GM18861 (cell line): ENCODE data around the gene TEAD3.
"Not testable (repeated sequence)": the region's sequence is repeated elsewhere in the genome, so short reads cannot be mapped to it uniquely, and the experiment has no call there.

Source experiments
- ATAC-seq: cut with Tn5 transposase; IDR thresholded peaks from one replicate; pipeline ENCODE4 v1.9.1; 2021; ENCODE audit not compliant: unreplicated experiment

Gene TEAD3

GRCh38 chr6:35496841-35497570, at the start of gene TEAD3:
TSS of gene TEAD3 (minus strand) at chr6:35497079.
- ATAC-seq: no peak

DNA sequence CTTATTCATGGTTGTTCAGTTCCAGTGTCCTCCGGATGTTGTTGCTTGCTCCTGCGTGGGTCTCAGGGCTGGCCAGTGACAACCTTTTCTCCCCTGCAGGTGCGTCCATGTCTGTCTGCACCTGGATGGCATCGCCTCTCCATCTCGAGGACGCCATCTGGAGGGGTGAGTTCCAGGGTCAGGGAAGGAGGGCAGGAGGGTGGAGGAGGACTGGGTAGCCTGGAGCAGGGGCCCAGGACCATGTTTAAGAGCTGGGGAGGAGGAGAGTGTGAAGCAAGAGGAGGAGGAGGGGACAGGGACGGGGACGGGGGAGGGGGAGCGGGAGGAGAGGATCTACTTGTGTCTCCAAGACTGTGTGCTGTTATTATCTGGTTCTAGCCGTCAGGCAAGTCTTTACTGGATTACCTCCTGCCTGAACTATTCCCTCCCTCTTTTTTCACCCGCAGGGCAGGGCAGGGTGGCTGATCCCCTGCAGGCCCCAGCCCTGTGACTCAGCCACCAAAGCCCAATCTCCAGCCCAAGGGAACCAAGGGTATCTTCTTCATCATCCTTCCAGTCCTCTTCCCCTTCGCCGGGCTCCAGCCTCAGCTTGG, 48.0 kb upstream of the TEAD3 start:
- ATAC-seq: no peak

DNA sequence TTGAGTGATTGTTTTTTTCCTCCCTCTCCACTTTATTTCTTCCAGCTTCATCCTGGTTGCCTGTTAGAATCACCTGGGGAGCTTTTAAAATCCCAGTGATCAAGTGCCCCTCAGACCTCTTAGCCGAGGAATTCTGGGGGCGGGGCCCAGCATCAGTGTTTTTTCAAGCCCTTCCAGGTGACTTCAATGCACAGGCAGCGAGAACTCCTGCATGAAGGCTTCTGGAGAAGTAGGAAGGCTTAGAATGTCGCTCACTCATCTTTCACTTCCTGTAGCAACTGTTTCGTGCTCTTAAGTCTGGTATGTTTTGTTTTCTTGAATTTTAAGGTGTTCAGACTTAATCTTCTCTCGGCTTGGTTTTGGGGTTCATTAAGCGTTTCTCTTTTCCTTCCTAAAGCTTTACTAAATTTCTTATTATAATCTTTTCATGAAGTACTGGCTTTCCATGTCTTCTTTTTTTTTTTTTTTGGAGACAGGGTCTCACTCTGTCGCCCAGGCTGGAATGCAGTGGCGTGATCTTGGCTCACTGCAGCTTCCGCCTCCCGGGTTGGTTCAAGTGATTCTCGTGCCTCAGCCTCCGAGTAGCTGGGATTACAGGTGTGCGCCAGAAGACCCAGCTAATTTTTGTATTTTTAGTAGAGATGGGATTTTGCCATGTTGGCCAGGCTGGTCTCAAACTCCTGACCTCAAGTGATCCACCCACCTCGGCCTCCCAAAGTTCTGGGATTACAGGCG, 46.7 kb upstream of the TEAD3 start:
- ATAC-seq: no peak

GRCh38 chr6:35541836-35542235, 45.0 kb upstream of the TEAD3 start:
- ATAC-seq: no peak

- ATAC-seq: no peak
Measured at GRCh38 chr6:35539223-35539622, 42.3 kb upstream of the TEAD3 start.

DNA sequence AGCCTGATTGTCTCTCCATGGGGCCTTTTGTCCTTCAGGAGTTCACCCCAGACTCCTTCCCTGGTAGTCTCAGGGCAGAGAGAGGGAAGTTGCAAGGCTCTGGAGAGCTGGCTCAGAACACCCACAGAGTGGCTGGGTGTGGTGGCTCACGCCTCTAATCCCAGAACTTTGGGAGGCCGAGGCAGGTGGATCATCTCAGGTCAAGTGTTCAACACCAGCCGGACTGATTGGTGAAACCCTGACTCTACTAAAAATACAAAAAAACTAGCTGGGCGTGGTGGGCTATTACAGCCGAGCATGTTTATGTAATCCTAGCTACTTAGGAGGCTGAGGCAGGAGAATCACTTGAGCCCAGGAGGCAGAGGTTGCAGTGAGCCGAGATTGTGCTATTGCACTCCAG, 39.0 kb upstream of the TEAD3 start:
- not testable (repeated sequence) for ATAC-seq

DNA sequence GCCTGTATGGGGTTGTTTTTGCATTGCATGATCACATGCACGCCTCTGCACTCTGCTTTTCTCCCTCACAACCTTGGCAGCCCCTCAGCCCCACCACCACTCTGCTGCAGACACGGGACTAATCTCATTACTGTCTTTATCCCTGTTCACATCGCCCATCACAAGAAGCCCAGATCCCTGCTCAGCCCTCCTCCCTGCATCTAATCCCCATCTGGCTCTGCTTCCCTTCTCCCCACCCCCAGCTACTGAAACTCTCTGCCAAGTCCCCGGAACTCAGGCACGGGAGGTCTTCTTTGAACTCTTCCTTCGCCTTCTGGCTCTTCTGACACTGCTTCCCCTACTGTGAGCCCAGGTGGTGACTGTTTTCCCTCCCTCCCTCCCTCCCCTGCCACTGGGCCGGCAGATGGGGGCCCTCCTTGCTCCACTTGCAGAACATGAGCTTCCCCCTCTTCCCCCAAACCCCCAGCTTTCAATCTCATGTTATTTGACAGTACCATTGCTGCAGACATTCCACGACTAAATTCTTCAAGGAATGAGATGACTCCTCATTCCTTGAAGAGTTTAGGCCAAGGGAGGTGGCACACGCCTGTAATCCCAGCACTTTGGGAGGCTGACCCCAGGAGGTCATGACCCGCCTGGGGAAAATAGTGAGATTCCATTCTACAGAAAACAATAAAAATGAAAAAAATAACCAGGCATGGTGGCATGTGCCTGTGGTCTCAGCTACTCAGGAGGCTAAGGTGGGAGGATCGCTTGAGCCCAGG, 37.7 kb upstream of the TEAD3 start:
- ATAC-seq: no peak

GRCh38 chr6:35533981-35534380, 37.1 kb upstream of the TEAD3 start:
- ATAC-seq: no peak

- no peak for ATAC-seq
Measured at GRCh38 chr6:35532126-35532525, 35.2 kb upstream of the TEAD3 start.

DNA sequence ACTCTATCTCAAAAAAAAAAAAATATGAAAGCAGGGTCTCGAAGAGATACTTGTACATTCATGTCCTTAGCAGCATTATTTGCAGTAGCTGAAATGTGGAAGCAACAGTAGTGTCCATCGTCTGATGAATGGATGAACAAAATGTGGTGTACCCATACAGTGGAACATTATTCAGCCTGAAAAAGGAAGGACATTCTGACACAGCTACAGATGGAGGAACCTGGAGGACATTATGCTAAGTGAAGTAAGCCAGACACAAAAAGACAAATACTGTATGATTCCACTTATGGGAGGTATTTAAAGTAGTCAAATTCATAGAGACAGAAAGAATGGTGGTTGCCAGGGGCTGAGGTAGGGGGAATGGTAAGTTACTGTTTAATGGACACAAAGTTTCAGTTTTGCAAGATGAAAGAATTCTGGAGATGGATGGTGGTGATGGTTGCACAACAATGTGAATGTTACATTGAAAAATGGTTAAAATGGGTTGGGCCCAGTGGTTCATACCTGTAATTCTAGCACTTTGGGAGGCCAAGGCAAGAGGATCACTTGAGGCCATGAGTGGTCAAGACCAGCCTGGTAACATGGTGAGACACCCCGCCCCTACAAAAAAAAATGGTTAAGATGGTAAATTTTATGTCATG, 27.6 kb upstream of the TEAD3 start:
- no peak for ATAC-seq

DNA sequence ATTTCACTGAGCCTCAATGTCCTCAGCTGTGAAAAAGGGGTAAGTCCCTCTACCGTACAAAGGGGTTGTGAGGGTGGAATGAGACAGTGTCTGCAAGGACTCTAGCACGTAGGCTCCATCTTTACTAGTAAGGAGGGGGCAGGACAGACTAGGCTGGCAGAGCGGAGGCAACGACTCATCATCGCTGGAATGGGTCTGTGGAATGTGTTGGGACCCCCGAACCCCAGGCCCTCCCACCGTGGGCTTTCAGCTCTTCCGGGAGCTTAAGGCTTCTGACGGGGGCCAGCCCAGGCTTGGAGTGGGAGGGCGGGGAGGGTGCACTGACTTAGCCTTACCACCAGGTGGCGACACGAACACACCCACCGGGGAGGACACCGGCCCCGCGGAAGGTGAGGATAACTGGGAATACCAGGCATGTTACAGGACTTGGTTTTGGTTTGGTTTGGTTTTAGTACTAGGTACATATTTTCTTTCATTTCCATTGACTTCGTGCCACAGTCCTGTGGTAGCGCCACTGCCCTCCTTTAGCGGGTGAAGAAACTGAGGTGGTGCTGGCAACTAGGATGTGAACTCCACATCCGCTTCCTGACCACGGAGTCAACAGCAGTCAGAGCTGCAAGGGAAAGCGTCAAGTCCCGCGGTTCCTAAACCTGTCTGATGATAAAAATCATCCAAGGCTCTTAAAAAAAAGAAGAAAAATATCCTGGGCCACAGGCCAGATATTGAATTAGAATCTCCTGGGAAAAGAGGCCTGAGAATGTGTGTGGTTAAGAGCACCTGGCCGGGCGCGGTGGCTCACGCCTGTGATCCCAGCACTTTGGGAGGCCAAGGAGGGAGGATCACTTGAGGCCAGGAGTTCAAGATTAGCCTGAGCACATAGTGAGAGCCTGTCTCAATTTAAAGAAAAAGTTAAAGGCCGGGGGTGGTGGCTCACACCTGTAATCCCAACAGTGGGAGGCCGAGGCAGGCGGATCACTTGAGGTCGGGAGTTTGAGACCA, 26.1 kb upstream of the TEAD3 start:
- ATAC-seq: no peak

- ATAC-seq: no peak
Measured at GRCh38 chr6:35522151-35522550, 25.3 kb upstream of the TEAD3 start.

DNA sequence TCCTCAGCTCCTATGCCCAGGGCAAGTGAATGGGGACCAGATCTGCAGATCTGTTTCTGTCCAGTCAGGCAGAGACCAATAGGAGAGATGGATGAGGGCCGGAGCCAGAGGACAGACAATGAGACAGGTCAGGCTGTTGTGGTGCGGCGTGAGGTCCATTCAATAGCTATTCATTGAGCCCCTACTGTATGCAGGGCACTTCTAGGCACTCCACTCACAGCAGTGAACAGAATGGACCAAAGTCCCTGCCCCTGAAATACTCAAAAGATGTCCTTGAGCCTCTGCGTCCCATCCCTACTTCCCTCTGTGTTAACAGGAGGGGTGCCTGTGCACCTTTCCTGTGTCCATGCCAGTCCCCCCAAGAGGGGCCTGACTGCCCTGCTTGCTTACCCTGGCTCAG, 24.4 kb upstream of the TEAD3 start:
- no peak for ATAC-seq

DNA sequence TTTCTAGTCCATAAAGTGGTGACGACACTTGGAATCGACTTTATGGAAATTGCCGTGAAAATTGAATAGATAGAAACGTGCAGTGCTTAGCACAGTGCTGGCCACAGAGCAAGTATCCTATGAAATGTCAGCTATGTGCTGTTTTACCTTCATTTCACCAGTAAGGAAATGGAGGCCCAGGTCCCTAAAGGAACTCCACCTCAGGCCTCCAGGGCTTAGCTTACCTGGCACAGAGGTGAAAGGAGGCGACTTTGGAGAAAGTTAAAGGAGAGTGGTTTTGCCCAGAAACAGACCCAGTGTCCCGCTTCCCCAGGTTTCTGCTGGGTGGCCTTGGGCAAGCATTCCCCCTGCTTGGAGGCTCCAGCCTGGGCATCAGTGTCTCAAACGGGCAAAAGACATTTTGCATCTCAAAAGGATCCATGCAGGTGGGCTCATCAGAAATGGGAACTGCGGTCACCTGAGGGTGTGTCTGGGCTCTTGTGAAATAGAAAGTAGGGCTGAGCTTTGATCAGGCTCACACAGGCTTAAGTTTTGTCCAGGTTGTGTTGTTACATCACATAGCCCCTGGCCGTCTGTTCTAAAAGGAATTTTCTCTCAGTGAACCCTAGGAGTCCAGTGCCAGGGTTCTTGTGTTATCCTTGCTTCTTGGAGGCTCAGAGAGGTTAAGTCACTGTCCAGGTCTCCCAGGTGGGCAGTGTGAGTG, 22.6 kb upstream of the TEAD3 start:
- no peak for ATAC-seq

GRCh38 chr6:35518566-35519312, 21.9 kb upstream of the TEAD3 start:
- ATAC-seq: no peak

DNA sequence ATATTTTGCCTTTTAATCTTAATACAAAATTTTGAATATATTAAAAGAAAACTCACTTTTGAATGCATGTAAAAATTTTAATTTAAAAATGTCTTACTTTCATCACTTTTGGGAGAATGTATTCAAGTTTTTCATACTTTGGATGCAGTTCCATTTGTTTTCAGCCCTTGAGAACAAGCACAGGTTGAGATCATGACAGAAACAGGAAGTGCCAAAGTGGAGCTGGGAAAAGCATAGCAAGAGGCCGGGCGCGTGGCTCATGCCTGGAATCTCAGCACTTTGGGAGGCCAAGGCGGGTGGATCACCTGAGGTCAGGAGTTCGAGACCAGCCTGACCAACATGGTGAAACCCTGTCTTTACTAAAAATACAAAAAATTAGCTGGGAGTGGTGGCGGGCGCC, 21.1 kb upstream of the TEAD3 start:
- not testable (repeated sequence) for ATAC-seq

- ATAC-seq: no peak
Measured at GRCh38 chr6:35516712-35517111, 19.8 kb upstream of the TEAD3 start.

GRCh38 chr6:35515939-35516338, 19.1 kb upstream of the TEAD3 start:
- ATAC-seq: not testable (repeated sequence)
